ENCODE results near the gene CASZ1. TPM values are rescaled to one million over a fixed set of nuclear protein-coding genes. Genes with fewer than 3 reads are reported as not detected.

CASZ1 gene
- total and polyA plus RNA-seq, 2 experiments from 2014 or later = 6.2 to 6.7 TPM

GRCh38 chr1:10610901-10611600 is 185.4 kb downstream of the CASZ1 start:
- no peak for ATAC-seq
- H3K4me2 ChIP-seq = no peak overlapping the region
- H3K79me2 ChIP-seq (replicated peaks; ENCODE audit: insufficient read depth) = no peaks in the 10 kb centered on the region
- no peaks in the 10 kb centered on the region for H3K27me3 ChIP-seq (ENCODE audit: insufficient read depth)
- H3K27ac Mint-ChIP-seq = no peak overlapping the region
- H3F3A ChIP-seq (replicated peaks; ENCODE audit: low read depth) = no peaks in the 10 kb centered on the region
- H3K4me3 ChIP-seq = no peak overlapping the region
- H3K4me1 Mint-ChIP-seq = peaks cover 24% of the 10 kb centered on the region
- DNase-seq (ENCODE audit: low spot score) = no peak
- no peaks in the 10 kb centered on the region for H3K36me3 Mint-ChIP-seq (ENCODE audit: low read depth)
- no peaks in the 10 kb centered on the region; the same call in 1 of the 2 replicates for H3K4me1 ChIP-seq (ENCODE audit: insufficient read depth)
- no peaks in the 10 kb centered on the region; the same call in 2 of the 3 replicates for H3K9me3 Mint-ChIP-seq
- H3K36me3 ChIP-seq (ENCODE audit: insufficient read depth) = no peaks in the 10 kb centered on the region
- no peak overlapping the region for H3K27ac ChIP-seq (ENCODE audit: low read depth)
- TF ChIP-seq ZNF462 (CRISPR knock-in tag; IDR thresholded peaks at IDR 0.05) (no peak), EZH2phosphoT487 (IDR thresholded peaks at IDR 0.05; ENCODE audit: unreplicated experiment) (no peak), CTCF (conservative IDR thresholded peaks at IDR 0.05; ENCODE audit: low read depth in 2 of 2) (no peak), POLR2AphosphoS5 (IDR thresholded peaks at IDR 0.05; ENCODE audit: low read depth) (no peak), ZNF331 (CRISPR knock-in tag; IDR thresholded peaks at IDR 0.05; ENCODE audit: low read depth) (no peak), ZNF114 (CRISPR knock-in tag; IDR thresholded peaks at IDR 0.05) (no peak), JUNB (IDR thresholded peaks at IDR 0.05; ENCODE audit: unreplicated experiment) (no peak), STAT1 (IDR thresholded peaks at IDR 0.05; ENCODE audit: unreplicated experiment) (no peak), NANOG (IDR thresholded peaks at IDR 0.05; ENCODE audit: borderline replicate concordance) (no peak)
- H2AFZ ChIP-seq = no peak overlapping the region
- H3K9me2 ChIP-seq (ENCODE audit: insufficient read depth) = no peaks in the 10 kb centered on the region
- H3K4me3 Mint-ChIP-seq = no peak overlapping the region
- no peaks in the 10 kb centered on the region for H4K20me1 ChIP-seq (replicated peaks; ENCODE audit: insufficient read depth)
- H3K27me3 Mint-ChIP-seq (ENCODE audit: insufficient read depth, low read depth, poor library complexity) = peaks cover 13% of the 10 kb centered on the region
